ENCODE results near the gene SYNC. TPM values are rescaled to one million over a fixed set of nuclear protein-coding genes. Genes with fewer than 3 reads are reported as not detected.
"Not testable (repeated sequence)": the region's sequence is repeated elsewhere in the genome, so short reads cannot be mapped to it uniquely, and the experiment has no call there.

SYNC gene
- total RNA-seq, 1 donor from 2014 or later, result 0.12 TPM

GRCh38 chr1:32684167-32684811, 18.3 kb downstream of the SYNC start:
- no peaks in the 10 kb centered on the region for H3K27me3 Mint-ChIP-seq (ENCODE audit: low read depth)
- no peak for TF ChIP-seq CTCF (conservative IDR thresholded peaks at IDR 0.05)
- H3K36me3 Mint-ChIP-seq (ENCODE audit: low read depth), result peaks cover 31% of the 10 kb centered on the region
- H3K4me3 Mint-ChIP-seq, result no peak overlapping the region
- DNase-seq (ENCODE audit: low read depth, low spot score), result no peak
- H3K4me1 Mint-ChIP-seq, result no peaks in the 10 kb centered on the region
- no peaks in the 10 kb centered on the region for H3K9me3 Mint-ChIP-seq
- peak overlapping the region; percentile 51 for H3K27ac Mint-ChIP-seq (ENCODE audit: unreplicated experiment)

GRCh38 chr1:32683397-32683796, 19.2 kb downstream of the SYNC start:
- Mint-ChIP-seq H3K4me3 (no peak overlapping the region), H3K27ac (ENCODE audit: unreplicated experiment) (peak overlapping the region; percentile 19), H3K4me1 (no peaks in the 10 kb centered on the region), H3K36me3 (ENCODE audit: low read depth) (peaks cover 31% of the 10 kb centered on the region), H3K27me3 (ENCODE audit: low read depth) (no peaks in the 10 kb centered on the region), H3K9me3 (no peaks in the 10 kb centered on the region)
- no peak for DNase-seq (ENCODE audit: low read depth, low spot score)
- TF ChIP-seq CTCF (conservative IDR thresholded peaks at IDR 0.05), result no peak

GRCh38 chr1:32681999-32682398, 20.6 kb downstream of the SYNC start:
- Mint-ChIP-seq H3K4me3 (no peak overlapping the region), H3K27me3 (ENCODE audit: low read depth) (no peaks in the 10 kb centered on the region), H3K9me3 (no peaks in the 10 kb centered on the region), H3K36me3 (ENCODE audit: low read depth) (peaks cover 34% of the 10 kb centered on the region), H3K4me1 (no peaks in the 10 kb centered on the region), H3K27ac (ENCODE audit: unreplicated experiment) (no peak overlapping the region)
- TF ChIP-seq CTCF (conservative IDR thresholded peaks at IDR 0.05), result no peak
- DNase-seq (ENCODE audit: low read depth, low spot score), result no peak

GRCh38 chr1:32681509-32681908, 21.1 kb downstream of the SYNC start:
- Mint-ChIP-seq H3K36me3 (ENCODE audit: low read depth) (peaks cover 34% of the 10 kb centered on the region), H3K4me1 (no peaks in the 10 kb centered on the region), H3K27me3 (ENCODE audit: low read depth) (no peaks in the 10 kb centered on the region), H3K4me3 (no peak overlapping the region), H3K27ac (ENCODE audit: unreplicated experiment) (no peak overlapping the region), H3K9me3 (no peaks in the 10 kb centered on the region)
- no peak for DNase-seq (ENCODE audit: low read depth, low spot score)
- no peak for TF ChIP-seq CTCF (conservative IDR thresholded peaks at IDR 0.05)

- Mint-ChIP-seq H3K36me3 (ENCODE audit: low read depth) (peaks cover 35% of the 10 kb centered on the region), H3K27ac (ENCODE audit: unreplicated experiment) (no peak overlapping the region), H3K4me1 (no peaks in the 10 kb centered on the region), H3K27me3 (ENCODE audit: low read depth) (no peaks in the 10 kb centered on the region), H3K4me3 (no peak overlapping the region), H3K9me3 (no peaks in the 10 kb centered on the region)
- TF ChIP-seq CTCF (conservative IDR thresholded peaks at IDR 0.05), result no peak
- DNase-seq (ENCODE audit: low read depth, low spot score), result no peak
Measured at GRCh38 chr1:32680642-32681041, 21.9 kb downstream of the SYNC start.

- H3K9me3 Mint-ChIP-seq; H3K4me3 Mint-ChIP-seq; H3K4me1 Mint-ChIP-seq; H3K27ac Mint-ChIP-seq (ENCODE audit: unreplicated experiment); H3K27me3 Mint-ChIP-seq (ENCODE audit: low read depth); DNase-seq (ENCODE audit: low read depth, low spot score): not testable (repeated sequence)
- peaks cover 32% of the 10 kb centered on the region for H3K36me3 Mint-ChIP-seq (ENCODE audit: low read depth)
Measured at GRCh38 chr1:32679993-32680392, 22.6 kb downstream of the SYNC start.

Measured in neural crest cell (in vitro differentiated cells).